H1 (cell line): Measurements from ENCODE around the gene SLC12A7. TPM values are rescaled to one million over a fixed set of nuclear protein-coding genes. Genes with fewer than 3 reads are reported as not detected.

ENCODE experiments used
- CBX5 ChIP-seq: fragments of 300-800, 300-1000 bp; sonication (generic); IDR thresholded peaks from 2 replicates; pipeline ENCODE4 v1.7.1; 2016; ENCODE audit warnings: antibody characterized with exemption, low read length, low read depth
- KDM1A ChIP-seq: fragments of 200-600, 300-600 bp; sonication (generic); IDR thresholded peaks from 2 replicates; pipeline ENCODE4 v1.7.1; 2016; ENCODE audit warnings: mild to moderate bottlenecking, low read length, borderline replicate concordance
- TAF1 ChIP-seq: IDR thresholded peaks from 2 replicates; pipeline ENCODE4 v1.6.1; 2011; ENCODE audit warnings: mild to moderate bottlenecking, low read depth, low read length
- polyA plus RNA-seq, 7 experiments: library from polyadenylated mRNA; depleted of rRNA in 3 of 7; stranded (reverse) in 5 of 7; unstranded in 2 of 7; fragments of >200 nt in 5 of 7; fragments of 200-250 nt in 2 of 7; gene quantifications; 1 replicate in 5 of 7; 2 replicates in 1 of 7; 4 replicates in 1 of 7; pipeline versions ENCODE4 v1.2.1 to v1.2.3, GENCODE V29; 2011 to 2013; ENCODE audit warnings: missing spikeins in 2 of 7, mixed read lengths in 2 of 7
- total RNA-seq: library from RNA; stranded (reverse); fragmentation: NEBNext Ultra II Directional; extraction: Animal tissue kit (Norgen Biotek cat#: 25700); gene quantifications from 2 replicates; pipeline ENCODE4 v1.2.1, GENCODE V29; 2021

Gene SLC12A7
- total and polyA plus RNA-seq, 2 of the 8 experiments (the other 6 are each of a cell fraction or from before 2014, with no cell fraction given): 23.5 to 39.7 TPM

DNA sequence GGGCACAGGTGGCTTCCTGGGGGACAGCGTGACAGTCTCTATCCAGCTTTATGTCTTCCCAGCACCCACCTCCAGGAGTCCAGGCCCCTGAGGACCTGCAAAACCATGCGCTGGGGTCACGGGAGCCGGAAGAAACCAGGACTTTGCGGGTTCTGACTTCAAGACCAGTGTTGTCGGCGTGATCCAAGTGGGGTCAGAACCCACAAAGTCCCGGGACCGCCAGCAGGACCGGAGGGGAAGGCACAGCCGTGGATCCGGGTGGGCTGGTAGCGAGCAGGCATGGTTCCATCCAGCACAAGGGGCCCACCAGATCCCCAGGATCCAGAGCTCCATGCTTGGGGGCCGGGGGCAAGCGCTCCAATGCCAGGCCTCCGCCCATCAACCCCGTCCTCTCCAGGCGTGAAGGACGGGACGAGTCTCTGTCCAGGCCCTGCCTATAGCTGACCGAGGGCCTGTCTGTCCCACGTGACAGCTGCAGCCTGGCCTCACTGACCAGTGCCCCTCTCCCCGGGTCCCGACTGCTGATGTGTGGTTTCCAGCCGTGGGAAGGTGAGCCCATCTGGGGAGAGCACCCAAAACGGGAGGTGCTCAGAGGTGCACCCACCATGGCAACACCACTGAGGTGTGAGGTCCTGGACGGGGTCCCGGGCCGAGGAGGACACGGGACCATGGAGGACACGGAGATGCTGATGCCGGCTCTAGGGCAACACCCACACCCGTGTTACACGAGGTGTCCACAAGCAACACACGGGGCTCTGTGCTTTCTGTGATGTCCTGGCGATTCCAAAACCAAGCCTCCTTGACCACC, 48.9 kb downstream of the SLC12A7 start (continued):
- TF ChIP-seq CBX5: no peak
- no peak for TF ChIP-seq TAF1
- TF ChIP-seq KDM1A: no peak
